DND-41 (cell line): ENCODE results near the gene ETFA.

Experiments
- ATAC-seq: fragments of 200-7000 bp; cut with Tn5 transposase; 3 replicates; pipeline ENCODE4 v1.9.1; 2021; ENCODE audit warnings: low read depth; ENCODE audit not compliant: insufficient read depth
- DNase-seq: peaks from one replicate; pipeline ENCODE4 v3.0.0-alpha.2; 2020
- H2AFZ ChIP-seq: 2 replicates; pipeline ENCODE4 v1.6.0; 2012; ENCODE audit warnings: low read depth, low read length
- H3K27ac ChIP-seq: 2 replicates; pipeline ENCODE4 v1.5.1; 2012; ENCODE audit warnings: low read length, inconsistent platforms
- H3K27me3 ChIP-seq: fragments of 200-600 bp; sonication (generic); 2 replicates; pipeline ENCODE4 v1.6.0; 2012; ENCODE audit warnings: low read length, mild to moderate bottlenecking, inconsistent platforms; ENCODE audit not compliant: insufficient read depth, poor library complexity
- H3K36me3 ChIP-seq: 2 replicates; pipeline ENCODE4 v1.5.1; 2012; ENCODE audit warnings: low read length, inconsistent platforms; ENCODE audit not compliant: insufficient read depth
- H3K4me1 ChIP-seq: 2 replicates; pipeline ENCODE4 v1.5.1; 2012; ENCODE audit warnings: mild to moderate bottlenecking, low read length; ENCODE audit not compliant: insufficient read depth
- H3K4me2 ChIP-seq: 2 replicates; pipeline ENCODE4 v1.6.0; 2012; ENCODE audit warnings: mild to moderate bottlenecking, moderate library complexity, low read length, inconsistent platforms; ENCODE audit not compliant: insufficient read depth
- H3K4me3 ChIP-seq, 2 experiments: fragments of 200-600 bp in 1 of 2; shearing (Covaris generic) in 1 of 2; 2 replicates each; pipeline ENCODE4 v1.5.1; 2012 to 2016; ENCODE audit warnings: inconsistent platforms in 2 of 2, low read length in 2 of 2, mild to moderate bottlenecking in 2 of 2, low read depth in 1 of 2, moderate library complexity in 1 of 2
- H3K79me2 ChIP-seq: 2 replicates; pipeline ENCODE4 v1.6.0; 2012; ENCODE audit warnings: low read length, inconsistent platforms; ENCODE audit not compliant: insufficient read depth
- H3K9ac ChIP-seq: 2 replicates; pipeline ENCODE4 v1.6.0; 2012; ENCODE audit warnings: low read depth, mild to moderate bottlenecking, inconsistent platforms, low read length, moderate library complexity
- H3K9me3 ChIP-seq: 2 replicates; pipeline ENCODE4 v1.5.1; 2012; ENCODE audit warnings: low read length, moderate library complexity, mild to moderate bottlenecking, inconsistent platforms; ENCODE audit not compliant: insufficient read depth, severe bottlenecking
- H4K20me1 ChIP-seq: 2 replicates; pipeline ENCODE4 v1.6.0; 2012; ENCODE audit warnings: low read length; ENCODE audit not compliant: insufficient read depth
- EZH2 ChIP-seq: IDR thresholded peaks from 3 replicates; pipeline ENCODE4 v1.6.1; 2012; ENCODE audit warnings: borderline replicate concordance, low read depth, mild to moderate bottlenecking, moderate library complexity, low read length, inconsistent platforms; ENCODE audit not compliant: severe bottlenecking
- TF ChIP-seq, protein P1 (sequence below): IDR thresholded peaks from 2 replicates; pipeline ENCODE4 v1.5.1; 2012; ENCODE audit warnings: borderline replicate concordance, low read length, moderate library complexity, mild to moderate bottlenecking; ENCODE audit not compliant: poor library complexity, severe bottlenecking; ENCODE audit errors: extremely low read depth

ETFA gene

DNA sequence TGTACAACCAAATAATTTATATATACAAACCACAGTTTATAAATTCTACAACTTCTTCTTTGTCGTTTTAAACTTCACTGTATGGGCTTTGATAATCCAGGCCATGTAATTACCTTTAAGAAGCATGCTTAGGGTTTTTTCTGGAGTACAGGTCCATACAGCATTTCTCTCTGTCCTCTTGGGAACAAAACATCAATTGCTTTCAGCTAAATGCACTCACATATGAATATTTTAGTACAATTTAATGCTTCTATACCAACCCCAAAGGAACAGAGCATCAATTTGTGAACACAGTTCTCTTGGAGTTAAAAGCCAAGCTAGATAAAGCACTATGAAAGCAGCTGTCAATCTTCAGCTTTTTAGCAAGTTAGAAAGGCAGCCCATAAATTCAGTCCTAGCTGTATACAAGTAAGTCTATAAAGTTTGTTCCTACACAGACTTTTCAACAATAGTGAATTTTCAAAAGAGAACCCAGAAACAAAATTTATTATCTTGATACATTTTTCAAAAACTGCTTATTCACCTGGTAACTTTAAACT is 66.1 kb downstream of the ETFA start:
- H3K4me3 ChIP-seq: no peak overlapping the region
- no peaks in the 10 kb centered on the region for H3K27me3 ChIP-seq
- no peaks in the 10 kb centered on the region for H3K79me2 ChIP-seq
- no peak overlapping the region for H3K4me2 ChIP-seq
- no peak overlapping the region for H2AFZ ChIP-seq
- ATAC-seq: no peak
- no peaks in the 10 kb centered on the region for H3K4me1 ChIP-seq
- no peak for DNase-seq
- no peak overlapping the region for H3K9ac ChIP-seq
- H3K9me3 ChIP-seq: no peaks in the 10 kb centered on the region
- H4K20me1 ChIP-seq: no peaks in the 10 kb centered on the region
- TF ChIP-seq, protein P1, sequence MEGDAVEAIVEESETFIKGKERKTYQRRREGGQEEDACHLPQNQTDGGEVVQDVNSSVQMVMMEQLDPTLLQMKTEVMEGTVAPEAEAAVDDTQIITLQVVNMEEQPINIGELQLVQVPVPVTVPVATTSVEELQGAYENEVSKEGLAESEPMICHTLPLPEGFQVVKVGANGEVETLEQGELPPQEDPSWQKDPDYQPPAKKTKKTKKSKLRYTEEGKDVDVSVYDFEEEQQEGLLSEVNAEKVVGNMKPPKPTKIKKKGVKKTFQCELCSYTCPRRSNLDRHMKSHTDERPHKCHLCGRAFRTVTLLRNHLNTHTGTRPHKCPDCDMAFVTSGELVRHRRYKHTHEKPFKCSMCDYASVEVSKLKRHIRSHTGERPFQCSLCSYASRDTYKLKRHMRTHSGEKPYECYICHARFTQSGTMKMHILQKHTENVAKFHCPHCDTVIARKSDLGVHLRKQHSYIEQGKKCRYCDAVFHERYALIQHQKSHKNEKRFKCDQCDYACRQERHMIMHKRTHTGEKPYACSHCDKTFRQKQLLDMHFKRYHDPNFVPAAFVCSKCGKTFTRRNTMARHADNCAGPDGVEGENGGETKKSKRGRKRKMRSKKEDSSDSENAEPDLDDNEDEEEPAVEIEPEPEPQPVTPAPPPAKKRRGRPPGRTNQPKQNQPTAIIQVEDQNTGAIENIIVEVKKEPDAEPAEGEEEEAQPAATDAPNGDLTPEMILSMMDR: no peak
- no peak for TF ChIP-seq EZH2
- H3K36me3 ChIP-seq: peaks cover 9% of the 10 kb centered on the region; the same call in 1 of the 2 replicates
- H3K27ac ChIP-seq: no peak overlapping the region

DNA sequence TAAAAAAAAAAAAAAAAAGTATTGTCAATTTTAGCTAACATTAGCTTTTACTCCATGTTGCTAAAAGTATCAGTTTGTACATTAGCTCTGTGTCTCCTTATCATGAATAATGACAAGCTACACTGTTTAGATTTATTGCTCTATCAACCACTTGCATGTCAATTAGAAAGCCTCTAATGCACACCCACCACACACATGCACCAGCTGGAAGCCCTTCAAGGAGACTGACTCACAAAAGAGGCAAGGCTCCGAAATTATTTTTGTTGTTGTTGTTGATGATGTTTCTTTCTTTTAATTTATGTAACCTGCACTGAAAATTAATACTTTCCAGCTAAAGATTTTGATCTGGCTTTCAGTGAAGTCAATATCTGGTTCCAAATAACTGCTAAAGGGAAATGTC is 71.5 kb downstream of the ETFA start:
- DNase-seq: no peak
- Histone ChIP-seq H3K9me3 (no peaks in the 10 kb centered on the region), H3K4me3 (no peak overlapping the region)

DNA sequence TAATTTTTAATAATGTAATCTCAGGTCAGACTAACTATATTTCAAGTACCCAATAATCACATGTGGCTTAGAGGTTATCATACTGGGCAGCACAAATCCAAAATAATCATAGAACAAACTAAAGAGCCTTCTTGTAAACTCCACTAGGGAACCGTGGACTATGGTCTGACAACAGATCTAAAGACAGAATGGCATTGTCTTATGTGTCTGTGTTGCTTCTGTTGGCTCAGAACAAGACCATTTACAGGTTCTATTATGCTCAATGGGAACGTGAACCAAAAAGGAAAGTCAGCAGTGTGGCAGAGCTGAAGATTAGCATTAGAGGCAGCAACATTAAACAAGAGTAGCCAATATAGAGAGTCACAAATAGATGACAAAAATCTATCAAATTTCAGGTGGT is 74.9 kb downstream of the ETFA start:
- H3K27me3 ChIP-seq: no peaks in the 10 kb centered on the region
- no peak for DNase-seq
- no peak overlapping the region for H3K4me3 ChIP-seq
- H3K9me3 ChIP-seq: no peaks in the 10 kb centered on the region
- no peak for TF ChIP-seq EZH2
- TF ChIP-seq, protein P1: no peak
- no peak overlapping the region for H2AFZ ChIP-seq
- no peaks in the 10 kb centered on the region for H3K79me2 ChIP-seq
- H3K9ac ChIP-seq: no peak overlapping the region
- no peak overlapping the region for H3K27ac ChIP-seq
- no peak for ATAC-seq
- H3K36me3 ChIP-seq: no peaks in the 10 kb centered on the region
- no peak overlapping the region for H3K4me2 ChIP-seq
- H3K4me1 ChIP-seq: no peaks in the 10 kb centered on the region
- no peaks in the 10 kb centered on the region; the same call in 1 of the 2 replicates for H4K20me1 ChIP-seq

More for the DNA sequence above, 71.5 kb downstream of the ETFA start:
- no peak for TF ChIP-seq EZH2
- TF ChIP-seq, protein P1: no peak
- no peak overlapping the region for H3K27ac ChIP-seq
- H3K27me3 ChIP-seq: no peaks in the 10 kb centered on the region
- no peaks in the 10 kb centered on the region for H3K4me1 ChIP-seq
- ATAC-seq: no peak
- H3K9ac ChIP-seq: no peak overlapping the region
- no peaks in the 10 kb centered on the region for H3K79me2 ChIP-seq
- peaks cover 9% of the 10 kb centered on the region; the same call in 1 of the 2 replicates for H3K36me3 ChIP-seq
- no peak overlapping the region for H3K4me2 ChIP-seq
- no peak overlapping the region for H2AFZ ChIP-seq
- no peaks in the 10 kb centered on the region; the same call in 1 of the 2 replicates for H4K20me1 ChIP-seq
